Nephron (organoid): Measurements from ENCODE around the gene CTXND1.
A peak's percentile ranks its signal among the peaks of the same experiment; 100 is the strongest.

Source experiments
- H3K27ac Mint-ChIP-seq, 3 experiments: 2 replicates each; pipeline ENCODE4 v1.8.0; 2020; ENCODE audit warnings: mixed read lengths in 3 of 3, mild to moderate bottlenecking in 2 of 3, moderate library complexity in 1 of 3
- H3K27me3 Mint-ChIP-seq: 2 replicates; pipeline ENCODE4 v1.8.0; 2021; ENCODE audit warnings: low read depth, mild to moderate bottlenecking, moderate library complexity, mixed read lengths
- H3K36me3 Mint-ChIP-seq: 2 replicates; pipeline ENCODE4 v1.8.0; 2020; ENCODE audit warnings: low read depth, mixed read lengths
- H3K4me1 Mint-ChIP-seq: 2 replicates; pipeline ENCODE4 v1.8.0; 2020; ENCODE audit warnings: mixed read lengths
- H3K4me3 Mint-ChIP-seq, 3 experiments: 2 replicates each; pipeline ENCODE4 v1.8.0; 2020; ENCODE audit warnings: mild to moderate bottlenecking in 3 of 3, mixed read lengths in 3 of 3, moderate library complexity in 2 of 3
- H3K9me3 Mint-ChIP-seq: 2 replicates; pipeline ENCODE4 v1.8.0; 2020; ENCODE audit warnings: mixed read lengths
- TF ChIP-seq, protein P1 (sequence below), 3 experiments: fragments of 200-600 bp; sonication (generic); IDR thresholded peaks; one replicate each; pipeline ENCODE4 v1.5.0; 2021; ENCODE audit warnings: antibody characterized with exemption in 3 of 3; ENCODE audit not compliant: unreplicated experiment in 3 of 3

CTXND1 gene

GRCh38 chr15:80151576-80151975 lies 100.4 kb downstream of the CTXND1 start:
- Mint-ChIP-seq H3K9me3 (no peaks in the 10 kb centered on the region), H3K27ac (peak overlapping the region in 1 of 3 experiments; percentile 80), H3K36me3 (no peaks in the 10 kb centered on the region), H3K4me3 (peak overlapping the region; percentile 82 to 88 (median 88)), H3K27me3 (no peaks in the 10 kb centered on the region), H3K4me1 (peaks cover 40% of the 10 kb centered on the region)
- TF ChIP-seq, protein P1, sequence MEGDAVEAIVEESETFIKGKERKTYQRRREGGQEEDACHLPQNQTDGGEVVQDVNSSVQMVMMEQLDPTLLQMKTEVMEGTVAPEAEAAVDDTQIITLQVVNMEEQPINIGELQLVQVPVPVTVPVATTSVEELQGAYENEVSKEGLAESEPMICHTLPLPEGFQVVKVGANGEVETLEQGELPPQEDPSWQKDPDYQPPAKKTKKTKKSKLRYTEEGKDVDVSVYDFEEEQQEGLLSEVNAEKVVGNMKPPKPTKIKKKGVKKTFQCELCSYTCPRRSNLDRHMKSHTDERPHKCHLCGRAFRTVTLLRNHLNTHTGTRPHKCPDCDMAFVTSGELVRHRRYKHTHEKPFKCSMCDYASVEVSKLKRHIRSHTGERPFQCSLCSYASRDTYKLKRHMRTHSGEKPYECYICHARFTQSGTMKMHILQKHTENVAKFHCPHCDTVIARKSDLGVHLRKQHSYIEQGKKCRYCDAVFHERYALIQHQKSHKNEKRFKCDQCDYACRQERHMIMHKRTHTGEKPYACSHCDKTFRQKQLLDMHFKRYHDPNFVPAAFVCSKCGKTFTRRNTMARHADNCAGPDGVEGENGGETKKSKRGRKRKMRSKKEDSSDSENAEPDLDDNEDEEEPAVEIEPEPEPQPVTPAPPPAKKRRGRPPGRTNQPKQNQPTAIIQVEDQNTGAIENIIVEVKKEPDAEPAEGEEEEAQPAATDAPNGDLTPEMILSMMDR (IDR thresholded peaks at IDR 0.05; ENCODE audit: unreplicated experiment in 3 of 3): no peak

DNA sequence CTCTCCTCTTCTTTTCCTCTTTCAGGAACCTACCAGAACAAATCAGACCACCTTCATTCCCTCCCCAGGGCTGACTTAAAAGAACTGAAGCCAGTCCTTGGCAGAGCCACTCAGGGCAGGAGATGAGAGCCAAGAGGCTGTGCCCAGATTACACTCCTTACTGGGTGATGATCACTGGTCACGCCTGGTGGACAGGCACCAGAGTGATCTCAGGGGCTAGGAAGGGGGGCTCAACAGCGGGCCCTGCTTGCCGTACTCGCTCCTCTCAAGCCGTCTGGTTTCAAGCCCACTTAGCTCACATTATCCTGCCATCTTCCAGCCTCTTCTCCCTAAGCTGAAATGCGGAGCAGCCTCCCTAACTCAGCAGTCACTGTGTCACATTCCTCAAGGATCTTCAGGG lies 100.9 kb downstream of the CTXND1 start:
- Mint-ChIP-seq H3K4me1 (peaks cover 40% of the 10 kb centered on the region), H3K36me3 (no peaks in the 10 kb centered on the region), H3K27ac (no peak overlapping the region), H3K27me3 (no peaks in the 10 kb centered on the region), H3K4me3 (peak overlapping the region; percentile 38 to 88 (median 63)), H3K9me3 (no peaks in the 10 kb centered on the region)
- TF ChIP-seq, protein P1 (IDR thresholded peaks at IDR 0.05; ENCODE audit: unreplicated experiment in 3 of 3): no peak
